Mesenchymal stem cell (in vitro differentiated cells and primary cell): ENCODE measurements around the gene GALE.

Experiments
- DNase-seq: peaks from one replicate; pipeline ENCODE4 v3.0.0-alpha.2; 2013
- H2AFZ ChIP-seq: one replicate; pipeline ENCODE4 v1.6.1; 2013; ENCODE audit warnings: low read depth, mild to moderate bottlenecking, control low read depth, inconsistent platforms, low read length, moderate library complexity
- H2AK5ac ChIP-seq: 2 replicates; pipeline ENCODE4 v1.6.1; 2013; ENCODE audit warnings: low read length, moderate library complexity, mild to moderate bottlenecking, inconsistent platforms; ENCODE audit not compliant: severe bottlenecking
- H2BK120ac ChIP-seq: one replicate; pipeline ENCODE4 v1.6.1; 2013; ENCODE audit warnings: low read depth, mild to moderate bottlenecking, inconsistent platforms, low read length, moderate library complexity
- H2BK12ac ChIP-seq, 2 experiments: one replicate each; pipeline ENCODE4 v1.6.1; 2013; ENCODE audit warnings: inconsistent platforms in 2 of 2, low read length in 2 of 2, mild to moderate bottlenecking in 2 of 2, moderate library complexity in 2 of 2, control low read depth in 1 of 2
- H2BK15ac ChIP-seq: one replicate; pipeline ENCODE4 v1.6.1; 2013; ENCODE audit warnings: mild to moderate bottlenecking, low read depth, inconsistent platforms; ENCODE audit not compliant: poor library complexity, severe bottlenecking
- H2BK5ac ChIP-seq: 2 replicates; pipeline ENCODE4 v1.6.1; 2013; ENCODE audit warnings: low read depth, mild to moderate bottlenecking, low read length, control low read depth, inconsistent platforms; ENCODE audit not compliant: poor library complexity, severe bottlenecking
- H3K14ac ChIP-seq, 2 experiments: one replicate each; pipeline ENCODE4 v1.6.1; 2013; ENCODE audit warnings: inconsistent platforms in 2 of 2, low read length in 2 of 2, control low read depth in 1 of 2, mild to moderate bottlenecking in 1 of 2, moderate library complexity in 1 of 2
- H3K18ac ChIP-seq, 2 experiments: one replicate each; pipeline ENCODE4 v1.6.1; 2013; ENCODE audit warnings: inconsistent platforms in 2 of 2, low read length in 2 of 2, control low read depth in 1 of 2, low read depth in 1 of 2, mild to moderate bottlenecking in 1 of 2
- H3K23ac ChIP-seq, 2 experiments: one replicate each; pipeline ENCODE4 v1.6.1; 2013; ENCODE audit warnings: inconsistent platforms in 2 of 2, low read length in 2 of 2, mild to moderate bottlenecking in 2 of 2, moderate library complexity in 2 of 2, control low read depth in 1 of 2
- H3K27ac ChIP-seq: 2 replicates; pipeline ENCODE4 v1.5.1; 2013; ENCODE audit warnings: mild to moderate bottlenecking, moderate library complexity, low read length, control low read depth, inconsistent platforms; ENCODE audit not compliant: poor library complexity, severe bottlenecking
- H3K27me3 ChIP-seq, 2 experiments: 2 replicates each; pipeline versions ENCODE4 v1.6.1 to v1.7.0; 2013; ENCODE audit warnings: low read length in 2 of 2, mild to moderate bottlenecking in 2 of 2, moderate library complexity in 2 of 2, control low read depth in 1 of 2, inconsistent platforms in 1 of 2; ENCODE audit not compliant: control insufficient read depth in 1 of 2, insufficient read depth in 1 of 2
- H3K36me3 ChIP-seq, 2 experiments: 2 replicates each; pipeline versions ENCODE4 v1.6.1 to v1.7.0; 2013; ENCODE audit warnings: low read length in 2 of 2, control low read depth in 1 of 2, inconsistent platforms in 1 of 2, low read depth in 1 of 2, mild to moderate bottlenecking in 1 of 2; ENCODE audit not compliant: insufficient read depth in 2 of 2, control insufficient read depth in 1 of 2
- H3K4ac ChIP-seq, 2 experiments: one replicate each; pipeline ENCODE4 v1.6.1; 2013; ENCODE audit warnings: inconsistent platforms in 2 of 2, low read length in 2 of 2, mild to moderate bottlenecking in 2 of 2, moderate library complexity in 2 of 2, control low read depth in 1 of 2, low read depth in 1 of 2
- H3K4me1 ChIP-seq: 2 replicates; pipeline ENCODE4 v1.6.1; 2013; ENCODE audit warnings: low read depth, low read length, control low read depth; ENCODE audit not compliant: control insufficient read depth, insufficient read depth
- H3K4me2 ChIP-seq: 2 replicates; pipeline ENCODE4 v1.6.1; 2013; ENCODE audit warnings: low read length, mild to moderate bottlenecking, inconsistent platforms; ENCODE audit not compliant: poor library complexity, severe bottlenecking
- H3K4me3 ChIP-seq, 2 experiments: 2 replicates each; pipeline versions ENCODE4 v1.5.1 to v1.7.0; 2013; ENCODE audit warnings: low read length in 2 of 2, mild to moderate bottlenecking in 2 of 2, control low read depth in 1 of 2, low read depth in 1 of 2; ENCODE audit not compliant: insufficient read depth in 1 of 2
- H3K79me1 ChIP-seq: replicated peaks from 2 replicates; pipeline ENCODE4 v1.6.1; 2013; ENCODE audit warnings: mild to moderate bottlenecking, control low read depth, low read length, inconsistent platforms; ENCODE audit not compliant: poor library complexity, severe bottlenecking
- H3K9ac ChIP-seq: 2 replicates; pipeline ENCODE4 v1.7.0; 2013; ENCODE audit warnings: mild to moderate bottlenecking, low read length, moderate library complexity
- H3K9me3 ChIP-seq: 2 replicates; pipeline ENCODE4 v1.7.0; 2013; ENCODE audit warnings: mild to moderate bottlenecking, low read length; ENCODE audit not compliant: control insufficient read depth
- H4K8ac ChIP-seq: one replicate; pipeline ENCODE4 v1.6.1; 2013; ENCODE audit warnings: inconsistent platforms, mild to moderate bottlenecking, low read length, moderate library complexity
- H4K91ac ChIP-seq: one replicate; pipeline ENCODE4 v1.6.1; 2013; ENCODE audit warnings: mild to moderate bottlenecking, low read length, inconsistent platforms
- WGBS: methylation state at CpG from one replicate; pipeline ENCODE4 v1.1.7; 2013; ENCODE audit warnings: mixed read lengths; 5-methylcytosine and 5-hydroxymethylcytosine counted together

The GALE gene

GRCh38 chr1:23817633-23818032, 17.1 kb upstream of the GALE start:
- Histone ChIP-seq H2BK5ac (no peak overlapping the region), H3K79me1 (peaks cover 13% of the 10 kb centered on the region), H4K91ac (no peak overlapping the region), H4K8ac (no peak overlapping the region), H3K23ac (no peak overlapping the region), H2AK5ac (no peak overlapping the region), H3K4me3 (no peak overlapping the region), H3K18ac (no peak overlapping the region), H2BK15ac (no peak overlapping the region), H3K14ac (no peak overlapping the region), H3K27me3 (no peaks in the 10 kb centered on the region), H2BK120ac (no peak overlapping the region), H2BK12ac (no peak overlapping the region), H3K4ac (no peak overlapping the region), H3K4me2 (no peak overlapping the region), H3K27ac (no peak overlapping the region), H3K4me1 (no peaks in the 10 kb centered on the region), H3K36me3 (peaks cover 38 to 63% of the 10 kb centered on the region in 2 experiments), H3K9me3 (no peaks in the 10 kb centered on the region), H2AFZ (no peak overlapping the region), H3K9ac (no peak overlapping the region)
- DNase-seq = no peak
- 94% methylated on average over 2 of the region's 3 CpGs for WGBS

DNA sequence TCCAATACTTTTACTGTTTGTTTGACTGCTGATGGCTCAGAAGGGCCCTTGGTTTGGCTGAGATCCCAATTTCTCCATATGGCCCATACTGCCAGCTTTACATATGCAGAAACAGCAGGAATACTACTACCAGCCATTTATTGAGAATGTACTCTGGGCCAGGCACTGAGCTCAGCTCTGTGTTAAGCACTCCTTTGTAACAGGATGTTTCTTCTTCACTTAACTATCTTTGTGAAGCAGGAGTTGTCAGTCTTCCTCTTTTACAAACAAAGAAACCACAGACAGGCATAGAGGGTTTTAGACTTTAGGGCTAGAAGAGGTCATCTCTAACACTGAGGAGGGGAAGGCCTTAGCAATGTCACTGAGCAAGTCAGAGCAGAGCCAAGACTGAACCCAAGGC, 16.4 kb upstream of the GALE start:
- Histone ChIP-seq H3K18ac (no peak overlapping the region), H2BK120ac (no peak overlapping the region), H3K23ac (no peak overlapping the region), H3K4me3 (no peak overlapping the region), H3K9me3 (no peaks in the 10 kb centered on the region), H3K27ac (no peak overlapping the region), H3K36me3 (peaks cover 45 to 71% of the 10 kb centered on the region in 2 experiments), H3K4ac (no peak overlapping the region), H3K27me3 (no peaks in the 10 kb centered on the region), H3K14ac (no peak overlapping the region), H2AFZ (no peak overlapping the region), H3K4me2 (no peak overlapping the region), H4K91ac (no peak overlapping the region), H2BK15ac (no peak overlapping the region), H3K4me1 (no peaks in the 10 kb centered on the region), H2BK12ac (no peak overlapping the region), H2BK5ac (no peak overlapping the region), H3K79me1 (peaks cover 8% of the 10 kb centered on the region), H3K9ac (no peak overlapping the region), H2AK5ac (no peak overlapping the region), H4K8ac (no peak overlapping the region)
- no peak for DNase-seq

- Histone ChIP-seq H3K36me3 (peaks cover 46 to 76% of the 10 kb centered on the region in 2 experiments), H3K79me1 (peaks cover 5% of the 10 kb centered on the region), H3K23ac (no peak overlapping the region), H3K4me2 (no peak overlapping the region), H4K91ac (no peak overlapping the region), H2AFZ (no peak overlapping the region), H3K9me3 (no peaks in the 10 kb centered on the region), H2BK5ac (no peak overlapping the region), H3K9ac (no peak overlapping the region), H3K4me3 (no peak overlapping the region), H2BK120ac (no peak overlapping the region), H2AK5ac (no peak overlapping the region), H3K4ac (no peak overlapping the region), H4K8ac (no peak overlapping the region), H2BK15ac (no peak overlapping the region), H3K4me1 (no peaks in the 10 kb centered on the region), H3K14ac (no peak overlapping the region), H3K18ac (no peak overlapping the region), H2BK12ac (no peak overlapping the region), H3K27ac (no peak overlapping the region), H3K27me3 (no peaks in the 10 kb centered on the region)
- no peak for DNase-seq
- 93% methylated on average over 2 of the region's 3 CpGs for WGBS
Measured at GRCh38 chr1:23816361-23816760, 15.8 kb upstream of the GALE start.

- H2BK5ac ChIP-seq = no peak overlapping the region
- no peaks in the 10 kb centered on the region for H3K27me3 ChIP-seq
- H2BK120ac ChIP-seq = no peak overlapping the region
- peaks cover 47 to 73% of the 10 kb centered on the region in 2 experiments for H3K36me3 ChIP-seq
- H3K9ac ChIP-seq = no peak overlapping the region
- H3K4me2 ChIP-seq = no peak overlapping the region
- H2AK5ac ChIP-seq = no peak overlapping the region
- 79% methylated on average over 4 of the region's 4 CpGs for WGBS
- H4K91ac ChIP-seq = no peak overlapping the region
- H2BK12ac ChIP-seq = no peak overlapping the region
- no peak overlapping the region for H2AFZ ChIP-seq
- peaks cover 4% of the 10 kb centered on the region for H3K79me1 ChIP-seq
- no peak overlapping the region for H3K27ac ChIP-seq
- H3K4me1 ChIP-seq = no peaks in the 10 kb centered on the region
- no peak overlapping the region for H2BK15ac ChIP-seq
- H3K18ac ChIP-seq = no peak overlapping the region
- no peak for DNase-seq
- no peak overlapping the region for H3K4ac ChIP-seq
- H3K9me3 ChIP-seq = no peaks in the 10 kb centered on the region
- no peak overlapping the region for H3K23ac ChIP-seq
- H3K4me3 ChIP-seq = no peak overlapping the region
- H4K8ac ChIP-seq = no peak overlapping the region
- no peak overlapping the region for H3K14ac ChIP-seq
Measured at GRCh38 chr1:23814016-23814415, 13.5 kb upstream of the GALE start.
